Measurements from ENCODE around the gene DIDO1. TPM values are rescaled to one million over a fixed set of nuclear protein-coding genes. Genes with fewer than 3 reads are reported as not detected.

DIDO1 gene
- total RNA-seq, 2 donors from 2014 or later = 53.5 to 68.3 TPM

DNA sequence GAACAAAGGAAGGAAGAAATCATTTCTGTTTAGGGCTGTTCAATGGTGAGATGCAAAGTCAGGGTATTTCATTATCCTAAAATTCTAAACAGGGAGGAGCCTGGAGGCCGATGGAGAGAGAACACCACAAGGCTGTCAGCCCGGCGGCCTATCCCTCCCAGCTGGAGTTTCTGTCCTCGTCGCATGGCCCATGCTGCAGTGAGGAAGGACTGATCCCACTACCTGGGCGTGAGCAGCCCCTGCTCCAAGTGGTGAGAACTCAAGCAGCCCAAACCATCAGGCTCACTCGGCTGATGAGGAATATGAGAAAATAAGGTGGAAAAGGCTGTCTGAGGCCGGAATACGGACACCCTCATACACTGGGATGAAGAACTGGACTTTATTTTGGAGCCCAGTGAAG, 30.8 kb downstream of the DIDO1 start:
- Histone ChIP-seq H3K27me3 (ENCODE audit: control insufficient read depth, insufficient read depth, low read length, poor library complexity, severe bottlenecking) (no peaks in the 10 kb centered on the region), H3K27ac (ENCODE audit: low read depth, low read length) (no peak overlapping the region), H3K36me3 (ENCODE audit: control insufficient read depth, insufficient read depth, low read length) (peaks cover 76% of the 10 kb centered on the region), H3K9me3 (ENCODE audit: control insufficient read depth, low read length) (no peaks in the 10 kb centered on the region), H3K9ac (ENCODE audit: extremely low read depth, low read length, poor library complexity, severe bottlenecking) (no peak overlapping the region), H3K4me3 (ENCODE audit: low read length) (no peak overlapping the region), H3K4me1 (ENCODE audit: control insufficient read depth, insufficient read depth, low read length) (peaks cover 19% of the 10 kb centered on the region)
- 90 to 100% methylated on average over 9 of the region's 9 CpGs for WGBS, 2 experiments (ENCODE audit: insufficient coverage in 1 of 2, insufficient read length in 1 of 2)
- Mint-ChIP-seq H3K4me1 (peaks cover 26% of the 10 kb centered on the region), H3K36me3 (ENCODE audit: low read depth) (peaks cover 60% of the 10 kb centered on the region), H3K9me3 (no peaks in the 10 kb centered on the region), H3K4me3 (no peak overlapping the region), H3K27me3 (ENCODE audit: insufficient read depth) (no peaks in the 10 kb centered on the region), H3K27ac (peak overlapping the region; percentile 86)
- no peak for TF ChIP-seq CTCF (conservative IDR thresholded peaks at IDR 0.05)
- DNase-seq = no peak

- H3K4me3 ChIP-seq (ENCODE audit: low read length) = no peak overlapping the region
- no peak overlapping the region for H3K27ac Mint-ChIP-seq
- H3K36me3 Mint-ChIP-seq (ENCODE audit: low read depth) = peaks cover 72% of the 10 kb centered on the region
- peaks cover 14% of the 10 kb centered on the region for H3K4me1 Mint-ChIP-seq
- H3K36me3 ChIP-seq (ENCODE audit: control insufficient read depth, insufficient read depth, low read length) = peaks cover 89% of the 10 kb centered on the region
- no peak for TF ChIP-seq CTCF (conservative IDR thresholded peaks at IDR 0.05)
- H3K27me3 Mint-ChIP-seq (ENCODE audit: insufficient read depth) = no peaks in the 10 kb centered on the region
- no peak overlapping the region for H3K9ac ChIP-seq (ENCODE audit: extremely low read depth, low read length, poor library complexity, severe bottlenecking)
- H3K4me3 Mint-ChIP-seq = no peak overlapping the region
- 91% methylated on average over 10 to 13 of the region's 14 CpGs for WGBS, 2 experiments (ENCODE audit: insufficient coverage in 1 of 2, insufficient read length in 1 of 2)
- H3K27me3 ChIP-seq (ENCODE audit: control insufficient read depth, insufficient read depth, low read length, poor library complexity, severe bottlenecking) = no peaks in the 10 kb centered on the region
- H3K27ac ChIP-seq (ENCODE audit: low read depth, low read length) = no peak overlapping the region
- DNase-seq = no peak
- H3K9me3 ChIP-seq (ENCODE audit: control insufficient read depth, low read length) = no peaks in the 10 kb centered on the region
- H3K9me3 Mint-ChIP-seq = no peaks in the 10 kb centered on the region
- peaks cover 8% of the 10 kb centered on the region for H3K4me1 ChIP-seq (ENCODE audit: control insufficient read depth, insufficient read depth, low read length)
Observed at GRCh38 chr20:62894261-62894660, 32.0 kb downstream of the DIDO1 start.

DNA sequence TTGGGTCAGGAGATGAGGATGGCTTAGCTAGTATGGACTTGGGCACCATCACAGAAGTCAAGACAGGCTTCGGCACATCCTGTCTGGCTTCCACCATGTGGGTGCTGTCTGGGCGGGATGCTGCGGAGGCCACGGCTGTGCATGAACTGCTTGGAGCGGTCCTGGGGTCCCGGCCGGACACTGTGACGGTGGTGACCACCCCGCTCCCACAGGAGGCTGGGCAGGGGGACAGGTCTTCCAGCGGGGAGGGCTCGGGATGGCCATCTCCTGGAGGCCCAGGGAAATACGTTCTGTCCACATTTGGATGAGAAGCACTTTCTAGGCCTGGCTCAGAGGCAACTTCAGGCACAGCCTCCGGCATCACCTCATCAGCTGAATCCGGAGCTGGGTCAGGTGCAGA, 32.6 kb downstream of the DIDO1 start:
- WGBS, 2 experiments (ENCODE audit: insufficient coverage in 1 of 2, insufficient read length in 1 of 2) = 94 to 98% methylated on average over 11 to 14 of the region's 14 CpGs
- no peaks in the 10 kb centered on the region for H3K9me3 Mint-ChIP-seq
- peaks cover 8% of the 10 kb centered on the region for H3K4me1 Mint-ChIP-seq
- peaks cover 78% of the 10 kb centered on the region for H3K36me3 Mint-ChIP-seq (ENCODE audit: low read depth)
- Histone ChIP-seq H3K36me3 (ENCODE audit: control insufficient read depth, insufficient read depth, low read length) (peaks cover 95% of the 10 kb centered on the region), H3K27ac (ENCODE audit: low read depth, low read length) (no peak overlapping the region), H3K4me1 (ENCODE audit: control insufficient read depth, insufficient read depth, low read length) (peaks cover 3% of the 10 kb centered on the region), H3K4me3 (ENCODE audit: low read length) (no peak overlapping the region), H3K9ac (ENCODE audit: extremely low read depth, low read length, poor library complexity, severe bottlenecking) (no peak overlapping the region), H3K27me3 (ENCODE audit: control insufficient read depth, insufficient read depth, low read length, poor library complexity, severe bottlenecking) (no peaks in the 10 kb centered on the region), H3K9me3 (ENCODE audit: control insufficient read depth, low read length) (no peaks in the 10 kb centered on the region)
- H3K27me3 Mint-ChIP-seq (ENCODE audit: insufficient read depth) = no peaks in the 10 kb centered on the region
- peak; percentile 71 for DNase-seq
- TF ChIP-seq CTCF (conservative IDR thresholded peaks at IDR 0.05) = peak; percentile 58
- H3K4me3 Mint-ChIP-seq = no peak overlapping the region
- H3K27ac Mint-ChIP-seq = no peak overlapping the region
